ENCODE data around the gene PLPP4.

GRCh38 chr10:120433141-120433540 lies 23.9 kb upstream of the PLPP4 start:
- TF ChIP-seq CTCF (IDR thresholded peaks at IDR 0.05; ENCODE audit: low read depth, low read length, poor library complexity, severe bottlenecking) = no peak
- TF ChIP-seq EZH2phosphoT487 (IDR thresholded peaks at IDR 0.05; ENCODE audit: borderline replicate concordance, low read length) = no peak
